AG10803 (cell line): ENCODE measurements around the gene RACGAP1.

ENCODE experiments used
- DNase-seq: peaks from one replicate; pipeline ENCODE4 v3.0.0; 2010; ENCODE audit warnings: low read depth
- H3K4me3 ChIP-seq: 2 replicates; pipeline ENCODE4 v1.5.1; 2011; ENCODE audit warnings: mild to moderate bottlenecking, low read length, control low read depth
- CTCF ChIP-seq: conservative IDR thresholded peaks from 2 replicates; pipeline ENCODE4 v1.5.1; 2011; ENCODE audit warnings: mild to moderate bottlenecking, low read length, control low read depth, inconsistent platforms

Gene RACGAP1

GRCh38 chr12:50055831-50056638, 30.7 kb upstream of the RACGAP1 start:
- DNase-seq, result peak; percentile 30
- peak overlapping the region; percentile 17; the same call in 1 of the 2 replicates for H3K4me3 ChIP-seq
- TF ChIP-seq CTCF, result peak; percentile 98

- no peak overlapping the region for H3K4me3 ChIP-seq
- no peak for DNase-seq
- no peak for TF ChIP-seq CTCF
Observed at GRCh38 chr12:50053583-50053982, 28.3 kb upstream of the RACGAP1 start.

- TF ChIP-seq CTCF, result 0 out of 2 replicates have a peak, but pooled peaks have one; percentile 9
- H3K4me3 ChIP-seq, result no peak overlapping the region
- DNase-seq, result no peak
Observed at GRCh38 chr12:50052964-50053363, 27.7 kb upstream of the RACGAP1 start.

GRCh38 chr12:50052544-50052943, 27.2 kb upstream of the RACGAP1 start:
- DNase-seq, result no peak
- TF ChIP-seq CTCF, result no peak
- H3K4me3 ChIP-seq, result no peak overlapping the region

GRCh38 chr12:50051101-50051806, 26.0 kb upstream of the RACGAP1 start:
- no peak overlapping the region for H3K4me3 ChIP-seq
- TF ChIP-seq CTCF, result no peak
- no peak for DNase-seq

GRCh38 chr12:50050410-50051098, 25.3 kb upstream of the RACGAP1 start:
- peak; percentile 64 for DNase-seq
- no peak for TF ChIP-seq CTCF
- H3K4me3 ChIP-seq, result peak overlapping the region; percentile 42
